K562 (cell line): ENCODE data around the gene NLRP12. TPM values are rescaled to one million over a fixed set of nuclear protein-coding genes. Genes with fewer than 3 reads are reported as not detected.

Experiments used
- ATAC-seq: fragments of 200-7000 bp; cut with Tn5 transposase; 3 replicates; pipeline ENCODE4 v1.9.1; 2020; ENCODE audit warnings: moderate library complexity
- BruUV-seq: library from RNA; stranded (reverse); fragments of 400-500 nt; replicated peaks from 2 replicates; lab custom pipeline; 2021; lab: Mats Ljungman, UMichigan
- CTCF ChIA-PET: fragments of 300-600 bp; formaldehyde crosslinking; extraction: SDS; loops from one replicate; lab custom pipeline; 2021; ENCODE audit warnings: low intra/inter-chr PET ratio; lab: Yijun Ruan, JAX
- POLR2A ChIA-PET: fragments of 300-600, 350-650 bp; sonication (Branson Sonifier 250); formaldehyde crosslinking; extraction: SDS; loops from one replicate; lab custom pipeline; 2021; ENCODE audit warnings: antibody characterized with exemption, inconsistent platforms; lab: Yijun Ruan, JAX
- DNase-seq, 4 experiments: peaks; one replicate each; pipeline versions ENCODE4 v3.0.0 to v3.0.0-alpha.2; 2011 to 2018; ENCODE audit warnings: low spot score in 3 of 4, mixed read lengths in 3 of 4; ENCODE audit errors: extremely low read depth in 1 of 4
- FAIRE-seq: peaks from 2 replicates; lab custom pipeline; 2011; peaks lifted over from hg19 to GRCh38; lab: Jason Lieb, UNC
- H2AFZ ChIP-seq: 2 replicates; pipeline ENCODE4 v1.6.0; 2011; ENCODE audit warnings: low read depth, low read length, control low read depth, inconsistent platforms
- H3K27ac ChIP-seq: fragments of 200-600 bp; 3 replicates; pipeline ENCODE4 v1.8.0; 2011; ENCODE audit warnings: low read depth, mild to moderate bottlenecking, control low read depth, inconsistent platforms, low read length, moderate library complexity, mixed read lengths; ENCODE audit errors: extremely low read depth
- H3K27me3 ChIP-seq, 2 experiments: fragments of 300-600 bp in 1 of 2; 2 replicates in 1 of 2; 3 replicates in 1 of 2; pipeline versions ENCODE4 v1.6.0 to v1.8.0; 2011; ENCODE audit warnings: inconsistent platforms in 2 of 2, low read length in 2 of 2, mild to moderate bottlenecking in 1 of 2, mixed read lengths in 1 of 2, moderate library complexity in 1 of 2; ENCODE audit not compliant: control insufficient read depth in 2 of 2, insufficient read depth in 2 of 2
- H3K36me3 ChIP-seq: fragments of 300-600 bp; 3 replicates; pipeline ENCODE4 v1.8.0; 2011; ENCODE audit warnings: mild to moderate bottlenecking, low read length, inconsistent platforms; ENCODE audit not compliant: control insufficient read depth, insufficient read depth
- H3K4me1 ChIP-seq, 2 experiments: fragments of 200-600 bp in 1 of 2; replicated peaks in 1 of 2; 2 replicates in 1 of 2; 3 replicates in 1 of 2; pipeline versions ENCODE4 v1.5.1 to v1.8.0; 2011; ENCODE audit warnings: inconsistent platforms in 2 of 2, low read length in 2 of 2, mild to moderate bottlenecking in 1 of 2, mixed read lengths in 1 of 2, moderate library complexity in 1 of 2; ENCODE audit not compliant: control insufficient read depth in 2 of 2, insufficient read depth in 2 of 2
- H3K4me2 ChIP-seq: 2 replicates; pipeline ENCODE4 v1.6.1; 2011; ENCODE audit warnings: low read length, control low read depth, inconsistent platforms, mixed read lengths; ENCODE audit not compliant: insufficient read depth
- H3K4me3 ChIP-seq: fragments of 200-600 bp; sonication (generic), shearing (Covaris generic); 2 replicates; pipeline ENCODE4 v1.5.1; 2016; ENCODE audit warnings: control low read depth, inconsistent platforms
- H3K79me2 ChIP-seq: fragments of 200-600 bp; 3 replicates; pipeline ENCODE4 v1.8.0; 2011; ENCODE audit warnings: low read length, inconsistent platforms; ENCODE audit not compliant: control insufficient read depth, insufficient read depth
- H3K9ac ChIP-seq, 2 experiments: 2 replicates each; pipeline versions ENCODE4 v1.6.0 to v1.6.1; 2011; ENCODE audit warnings: low read depth in 2 of 2, low read length in 2 of 2, control low read depth in 1 of 2, inconsistent platforms in 1 of 2, mild to moderate bottlenecking in 1 of 2, mixed read lengths in 1 of 2; ENCODE audit not compliant: insufficient read depth in 1 of 2
- H3K9me1 ChIP-seq: one replicate; pipeline ENCODE4 v1.6.0; 2011; ENCODE audit warnings: inconsistent platforms, mild to moderate bottlenecking, low read length, moderate library complexity; ENCODE audit not compliant: control insufficient read depth, insufficient read depth
- H3K9me3 ChIP-seq: replicated peaks from 2 replicates; pipeline ENCODE4 v1.5.1; 2011; ENCODE audit warnings: low read depth, low read length, inconsistent platforms; ENCODE audit not compliant: control insufficient read depth, insufficient read depth
- H4K20me1 ChIP-seq: replicated peaks from 2 replicates; pipeline ENCODE4 v1.6.1; 2011; ENCODE audit warnings: low read length, inconsistent platforms, mixed read lengths; ENCODE audit not compliant: control insufficient read depth, insufficient read depth
- ATF7 ChIP-seq: fragments of 450-650 bp; IDR thresholded peaks from 2 replicates; pipeline ENCODE4 v1.7.1; 2014; ENCODE audit warnings: mild to moderate bottlenecking, moderate library complexity
- BRD9 ChIP-seq: fragments of 450-650 bp; IDR thresholded peaks from 2 replicates; pipeline ENCODE4 v1.6.1; 2018; ENCODE audit warnings: low read depth; ENCODE audit not compliant: partially characterized antibody
- CREB1 ChIP-seq, 2 experiments: sonication (generic) in 1 of 2; formaldehyde crosslinking in 1 of 2; IDR thresholded peaks; 2 replicates each; pipeline versions ENCODE4 v1.6.1 to v1.8.0; 2012 to 2022; ENCODE audit warnings: inconsistent platforms in 1 of 2, mild to moderate bottlenecking in 1 of 2, missing genetic modification reagents in 1 of 2, moderate library complexity in 1 of 2
- CREM ChIP-seq: IDR thresholded peaks from 2 replicates; pipeline ENCODE4 v1.6.1; 2014; ENCODE audit warnings: antibody characterized with exemption, low read depth
- DPF2 ChIP-seq: fragments of 450-650 bp; IDR thresholded peaks from 2 replicates; pipeline ENCODE4 v1.6.1; 2016
- FIP1L1 ChIP-seq: fragments of 200-400 bp; formaldehyde crosslinking; IDR thresholded peaks from 2 replicates; pipeline ENCODE4 v1.6.1; 2018; ENCODE audit warnings: mild to moderate bottlenecking, low read depth, low read length; ENCODE audit not compliant: poor library complexity, severe bottlenecking
- GATA2 ChIP-seq: sonication (generic); formaldehyde crosslinking; IDR thresholded peaks from 2 replicates; pipeline ENCODE4 v1.4.0; 2020; ENCODE audit warnings: mild to moderate bottlenecking, missing genetic modification reagents
- ILK ChIP-seq: fragments of 450-650 bp; IDR thresholded peaks from 2 replicates; pipeline ENCODE4 v1.6.1; 2016; ENCODE audit warnings: missing genetic modification characterization, low read depth, mild to moderate bottlenecking, missing compliant biosample characterization, moderate library complexity, borderline replicate concordance
- KAT2B ChIP-seq: IDR thresholded peaks from one replicate; pipeline ENCODE4 v1.6.1; 2012; ENCODE audit warnings: low read depth, mild to moderate bottlenecking, control low read depth, inconsistent platforms, low read length, moderate library complexity
- KLF16 ChIP-seq: IDR thresholded peaks from 2 replicates; pipeline ENCODE4 v1.6.1; 2016; ENCODE audit warnings: antibody characterized with exemption
- NFRKB ChIP-seq: fragments of 450-650 bp; IDR thresholded peaks from 2 replicates; pipeline ENCODE4 v1.6.1; 2016; ENCODE audit warnings: low read depth
- RAD21 ChIP-seq, 2 experiments: fragments of 250-450 bp in 1 of 2; fragments of 450-650 bp in 1 of 2; sonication (Bioruptor Pico) in 1 of 2; formaldehyde crosslinking in 1 of 2; IDR thresholded peaks in 1 of 2; conservative IDR thresholded peaks in 1 of 2; 2 replicates each; pipeline versions ENCODE4 v1.4.0 to v1.8.0; 2020 to 2022; ENCODE audit warnings: mild to moderate bottlenecking in 2 of 2, moderate library complexity in 1 of 2
- RFX7 ChIP-seq: fragments of 250-450 bp; sonication (Bioruptor Pico); IDR thresholded peaks from 2 replicates; pipeline ENCODE4 v1.5.1; 2021; ENCODE audit warnings: mild to moderate bottlenecking
- SMC3 ChIP-seq: conservative IDR thresholded peaks from 2 replicates; pipeline ENCODE4 v1.6.1; 2011; ENCODE audit warnings: low read depth, low read length, improper control_type of control experiment; ENCODE audit not compliant: insufficient read depth
- WGBS: fragments of 100-300 bp; shearing (Covaris generic); methylation state at CpG from one replicate; pipeline ENCODE4 v1.1.6; 2016; ENCODE audit warnings: low coverage, mixed read lengths; ENCODE audit not compliant: insufficient coverage; ENCODE audit errors: missing lambda C conversion rate; 5-methylcytosine and 5-hydroxymethylcytosine counted together
- in situ Hi-C: fragments of 300-500 bp; cut with MboI; formaldehyde crosslinking; loops from 4 replicates; pipeline ENCODE4 v1.15.0; 2018; ENCODE audit warnings: inconsistent platforms, mixed read lengths
- intact Hi-C: fragments of 100-400 bp; cut with micrococcal nuclease; formaldehyde crosslinking; loops from 2 replicates; pipeline ENCODE4 v1.14.2; 2022
- polyA plus RNA-seq, 8 experiments: library from polyadenylated mRNA; depleted of rRNA in 4 of 8; stranded (reverse) in 5 of 8; unstranded in 3 of 8; fragments of >200 nt; fragmentation: Nextera tagmentation in 2 of 8; fragmentation: Illumina TruSeq in 1 of 8; extraction: Ambion mirVana in 2 of 8; extraction: Trizol in 1 of 8; gene quantifications; 2 replicates each; pipeline versions ENCODE4 v1.2.1 to v1.2.3, GENCODE V29; 2011 to 2014; ENCODE audit warnings: inconsistent platforms in 1 of 8, missing spikeins in 1 of 8
- total RNA-seq, 7 experiments: library from RNA; depleted of rRNA in 6 of 7; stranded (reverse); fragments of >200 nt in 6 of 7; fragmentation: Illumina TruSeq in 2 of 7; extraction: Trizol in 2 of 7; gene quantifications; 2 replicates each; pipeline versions ENCODE4 v1.2.1 to v1.2.3, GENCODE V29; 2011 to 2021; ENCODE audit warnings: low replicate concordance in 1 of 7
- TF ChIP-seq, protein P1 (sequence below): fragments of 450-650 bp; formaldehyde crosslinking; IDR thresholded peaks from 2 replicates; pipeline ENCODE4 v1.4.0; 2020; ENCODE audit warnings: mild to moderate bottlenecking, moderate library complexity
- TF ChIP-seq, protein P2 (sequence below): fragments of 250-450 bp; sonication (Bioruptor Pico); IDR thresholded peaks from 2 replicates; pipeline ENCODE4 v1.5.0; 2021
- TF ChIP-seq, protein P3 (sequence below), 3 experiments: IDR thresholded peaks in 2 of 3; conservative IDR thresholded peaks in 1 of 3; 2 replicates each; pipeline ENCODE4 v1.5.1; 2011 to 2012; ENCODE audit warnings: low read length in 3 of 3, mild to moderate bottlenecking in 3 of 3, control low read depth in 2 of 3, improper control_type of control experiment in 1 of 3, inconsistent platforms in 1 of 3, low read depth in 1 of 3, mixed read lengths in 1 of 3, moderate library complexity in 1 of 3; ENCODE audit not compliant: insufficient read depth in 2 of 3

NLRP12 gene
- total and polyA plus RNA-seq, 9 of the 15 experiments (the other 6 are each of a cell fraction or from before 2014, with no cell fraction given): not detected

DNA sequence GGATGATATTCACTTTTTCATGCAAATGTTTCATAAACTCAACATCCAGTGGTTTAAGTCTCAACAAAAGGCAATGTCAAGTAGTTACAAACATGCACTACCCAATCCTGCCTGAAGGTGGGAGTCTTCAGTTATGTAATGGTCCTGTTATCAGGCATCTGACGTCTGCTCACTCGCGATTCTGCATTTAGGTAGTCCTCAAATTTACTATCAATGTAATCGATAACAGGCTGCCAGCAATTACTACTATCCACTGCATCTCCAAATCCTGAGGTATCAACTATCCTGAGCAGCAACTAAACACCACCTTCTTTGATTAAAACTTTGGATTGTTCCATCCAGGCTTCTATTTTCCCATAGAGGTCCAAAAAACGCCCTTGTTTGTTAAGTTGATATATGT lies 51.2 kb downstream of the NLRP12 start:
- no TSS peak for BruUV-seq
- Histone ChIP-seq H2AFZ (no peak overlapping the region), H3K9ac (no peak overlapping the region), H3K4me2 (no peak overlapping the region), H3K27me3 (no peaks in the 10 kb centered on the region), H3K27ac (no peak overlapping the region), H3K36me3 (no peaks in the 10 kb centered on the region), H4K20me1 (no peaks in the 10 kb centered on the region), H3K4me1 (peaks cover 5 to 15% of the 10 kb centered on the region in 2 experiments; a peak in 4 of 5 replicates), H3K9me3 (no peaks in the 10 kb centered on the region), H3K79me2 (no peaks in the 10 kb centered on the region), H3K9me1 (no peaks in the 10 kb centered on the region), H3K4me3 (no peak overlapping the region)
- 2% methylated on average over 5 of the region's 5 CpGs for WGBS
- peak; percentile 91 for FAIRE-seq
- intact Hi-C loops (no loop called here), in situ Hi-C loops (no loop called here)
- CTCF ChIA-PET: interaction anchor here (0.7 to 1.2 kb wide), 2 partner anchors 20 to 257 kb away, joined by 3 read pairs; no protein-coding TSS in a partner anchor
- POLR2A ChIA-PET: no interaction called here
- peak; percentile 76 for ATAC-seq
- DNase-seq: peak; percentile 37 to 71 (median 38)
- TF ChIP-seq RFX7 (CRISPR knock-in tag): no peak
- TF ChIP-seq, protein P1, sequence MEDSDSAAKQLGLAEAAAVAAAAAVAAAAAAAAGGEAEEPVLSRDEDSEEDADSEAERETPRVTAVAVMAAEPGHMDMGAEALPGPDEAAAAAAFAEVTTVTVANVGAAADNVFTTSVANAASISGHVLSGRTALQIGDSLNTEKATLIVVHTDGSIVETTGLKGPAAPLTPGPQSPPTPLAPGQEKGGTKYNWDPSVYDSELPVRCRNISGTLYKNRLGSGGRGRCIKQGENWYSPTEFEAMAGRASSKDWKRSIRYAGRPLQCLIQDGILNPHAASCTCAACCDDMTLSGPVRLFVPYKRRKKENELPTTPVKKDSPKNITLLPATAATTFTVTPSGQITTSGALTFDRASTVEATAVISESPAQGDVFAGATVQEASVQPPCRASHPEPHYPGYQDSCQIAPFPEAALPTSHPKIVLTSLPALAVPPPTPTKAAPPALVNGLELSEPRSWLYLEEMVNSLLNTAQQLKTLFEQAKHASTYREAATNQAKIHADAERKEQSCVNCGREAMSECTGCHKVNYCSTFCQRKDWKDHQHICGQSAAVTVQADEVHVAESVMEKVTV (CRISPR knock-in tag): peak; percentile 25; the same call in 1 of the 2 replicates
- 0 out of 2 replicates have a peak, but pooled peaks have one; percentile 23 for TF ChIP-seq SMC3
- TF ChIP-seq RAD21 (CRISPR knock-in tag; conservative IDR thresholded peaks at IDR 0.05 in 1 of 2, IDR thresholded peaks at IDR 0.05 in 1 of 2): peak; percentile 38 to 73; a peak in 3 of 4 replicates
- TF ChIP-seq ATF7: no peak
- TF ChIP-seq BRD9: peak; percentile 34
- TF ChIP-seq KAT2B: no peak
- TF ChIP-seq, protein P2, sequence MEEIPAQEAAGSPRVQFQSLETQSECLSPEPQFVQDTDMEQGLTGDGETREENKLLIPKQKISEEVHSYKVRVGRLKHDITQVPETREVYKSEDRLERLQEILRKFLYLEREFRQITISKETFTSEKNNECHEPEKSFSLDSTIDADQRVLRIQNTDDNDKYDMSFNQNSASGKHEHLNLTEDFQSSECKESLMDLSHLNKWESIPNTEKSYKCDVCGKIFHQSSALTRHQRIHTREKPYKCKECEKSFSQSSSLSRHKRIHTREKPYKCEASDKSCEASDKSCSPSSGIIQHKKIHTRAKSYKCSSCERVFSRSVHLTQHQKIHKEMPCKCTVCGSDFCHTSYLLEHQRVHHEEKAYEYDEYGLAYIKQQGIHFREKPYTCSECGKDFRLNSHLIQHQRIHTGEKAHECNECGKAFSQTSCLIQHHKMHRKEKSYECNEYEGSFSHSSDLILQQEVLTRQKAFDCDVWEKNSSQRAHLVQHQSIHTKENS (CRISPR knock-in tag): no peak
- no peak for TF ChIP-seq ILK
- TF ChIP-seq, protein P3, sequence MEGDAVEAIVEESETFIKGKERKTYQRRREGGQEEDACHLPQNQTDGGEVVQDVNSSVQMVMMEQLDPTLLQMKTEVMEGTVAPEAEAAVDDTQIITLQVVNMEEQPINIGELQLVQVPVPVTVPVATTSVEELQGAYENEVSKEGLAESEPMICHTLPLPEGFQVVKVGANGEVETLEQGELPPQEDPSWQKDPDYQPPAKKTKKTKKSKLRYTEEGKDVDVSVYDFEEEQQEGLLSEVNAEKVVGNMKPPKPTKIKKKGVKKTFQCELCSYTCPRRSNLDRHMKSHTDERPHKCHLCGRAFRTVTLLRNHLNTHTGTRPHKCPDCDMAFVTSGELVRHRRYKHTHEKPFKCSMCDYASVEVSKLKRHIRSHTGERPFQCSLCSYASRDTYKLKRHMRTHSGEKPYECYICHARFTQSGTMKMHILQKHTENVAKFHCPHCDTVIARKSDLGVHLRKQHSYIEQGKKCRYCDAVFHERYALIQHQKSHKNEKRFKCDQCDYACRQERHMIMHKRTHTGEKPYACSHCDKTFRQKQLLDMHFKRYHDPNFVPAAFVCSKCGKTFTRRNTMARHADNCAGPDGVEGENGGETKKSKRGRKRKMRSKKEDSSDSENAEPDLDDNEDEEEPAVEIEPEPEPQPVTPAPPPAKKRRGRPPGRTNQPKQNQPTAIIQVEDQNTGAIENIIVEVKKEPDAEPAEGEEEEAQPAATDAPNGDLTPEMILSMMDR (IDR thresholded peaks at IDR 0.05 in 2 of 3, conservative IDR thresholded peaks at IDR 0.05 in 1 of 3; ENCODE audit: insufficient read depth in 2 of 3, low read depth in 1 of 3, low read length in 3 of 3): peak; percentile 61 to 75 (median 70)
- TF ChIP-seq CREB1 (IDR thresholded peaks at IDR 0.05): 0 out of 2 replicates have a peak, but pooled peaks have one; percentile 17
- TF ChIP-seq CREB1 (CRISPR knock-in tag; IDR thresholded peaks at IDR 0.05): no peak
- peak; percentile 59 for TF ChIP-seq GATA2 (CRISPR knock-in tag)
- TF ChIP-seq KLF16: 0 out of 2 replicates have a peak, but pooled peaks have one; percentile 12
- TF ChIP-seq NFRKB: no peak
- TF ChIP-seq DPF2: 0 out of 2 replicates have a peak, but pooled peaks have one; percentile 27
- no peak for TF ChIP-seq FIP1L1
- TF ChIP-seq CREM: peak; percentile 89
